Esophagus muscularis mucosa (tissue), 4 donors: ENCODE results near the gene PIP5K1B. TPM values are rescaled to one million over a fixed set of nuclear protein-coding genes. Genes with fewer than 3 reads are reported as not detected.

ENCODE experiments used
- DNase-seq: peaks from one replicate; pipeline ENCODE4 v3.0.0-alpha.2; 2017; ENCODE audit errors: extremely low spot score
- H3K27ac ChIP-seq, 4 donors: fragments of 200-600 bp; sonication (generic); replicated peaks in 1 of 4; 1 replicate in 3 of 4; 2 replicates in 1 of 4; pipeline ENCODE4 v1.5.1; 2016 to 2019; ENCODE audit warnings: mild to moderate bottlenecking in 1 of 4
- H3K27me3 ChIP-seq, 4 donors: fragments of 200-600 bp; sonication (generic); one replicate each; pipeline versions ENCODE4 v1.5.1 to v1.6.0; 2016 to 2019
- H3K36me3 ChIP-seq, 4 donors: fragments of 200-600 bp; sonication (generic); one replicate each; pipeline ENCODE4 v1.5.1; 2016 to 2019
- H3K4me1 ChIP-seq, 4 donors: fragments of 200-600 bp; sonication (generic); one replicate each; pipeline ENCODE4 v1.5.1; 2016 to 2019
- H3K4me3 ChIP-seq, 4 donors: fragments of 200-600 bp; sonication (generic); 1 replicate in 2 of 4; 2 replicates in 2 of 4; pipeline ENCODE4 v1.5.1; 2016 to 2019; ENCODE audit warnings: mild to moderate bottlenecking in 4 of 4, moderate library complexity in 1 of 4
- H3K9me3 ChIP-seq, 4 donors: fragments of 200-600 bp; sonication (generic); 1 replicate in 3 of 4; 2 replicates in 1 of 4; pipeline ENCODE4 v1.5.1; 2016 to 2019
- EP300 ChIP-seq: sonication (generic); formaldehyde crosslinking; IDR thresholded peaks from one replicate; pipeline ENCODE4 v1.6.1; 2017; ENCODE audit warnings: antibody characterized with exemption
- POLR2A ChIP-seq: fragments of 450-650 bp; IDR thresholded peaks from one replicate; pipeline ENCODE4 v1.6.1; 2017; ENCODE audit warnings: antibody characterized with exemption, moderate library complexity, mild to moderate bottlenecking, low read depth
- POLR2AphosphoS5 ChIP-seq, 2 donors: sonication (generic); formaldehyde crosslinking; IDR thresholded peaks; one replicate each; pipeline ENCODE4 v1.6.1; 2017; ENCODE audit warnings: antibody characterized with exemption in 2 of 2
- WGBS: methylation state at CpG from one replicate; pipeline ENCODE4 v1.1.5; 2018; 5-methylcytosine and 5-hydroxymethylcytosine counted together
- intact Hi-C: fragments of 100-400 bp; cut with DNase I; formaldehyde crosslinking; loops from one replicate; pipeline ENCODE4 v1.15.1; 2023
- total RNA-seq, 4 donors: library from RNA; depleted of rRNA; stranded (reverse); fragments of >200 nt; gene quantifications; one replicate each; pipeline versions ENCODE4 v1.1.0 to v1.2.1, GENCODE V29; 2016
- TF ChIP-seq, protein P1 (sequence below), 3 experiments: fragments of 200-600 bp in 2 of 3; fragments of 450-650 bp in 1 of 3; sonication (generic) in 2 of 3; IDR thresholded peaks; one replicate each; pipeline ENCODE4 v1.5.1; 2017 to 2019; ENCODE audit warnings: antibody characterized with exemption in 3 of 3, mild to moderate bottlenecking in 2 of 3, moderate library complexity in 1 of 3

The PIP5K1B gene
- total RNA-seq, 4 donors from 2014 or later: 0.42 to 1.7 (median 1.2) TPM

- no peaks in the 10 kb centered on the region for H3K36me3 ChIP-seq
- intact Hi-C loops: no loop called here
- no peaks in the 10 kb centered on the region for H3K9me3 ChIP-seq
- TF ChIP-seq EP300 (no peak), POLR2AphosphoS5 (IDR thresholded peaks at IDR 0.05) (no peak), POLR2A (no peak)
- TF ChIP-seq, protein P1, sequence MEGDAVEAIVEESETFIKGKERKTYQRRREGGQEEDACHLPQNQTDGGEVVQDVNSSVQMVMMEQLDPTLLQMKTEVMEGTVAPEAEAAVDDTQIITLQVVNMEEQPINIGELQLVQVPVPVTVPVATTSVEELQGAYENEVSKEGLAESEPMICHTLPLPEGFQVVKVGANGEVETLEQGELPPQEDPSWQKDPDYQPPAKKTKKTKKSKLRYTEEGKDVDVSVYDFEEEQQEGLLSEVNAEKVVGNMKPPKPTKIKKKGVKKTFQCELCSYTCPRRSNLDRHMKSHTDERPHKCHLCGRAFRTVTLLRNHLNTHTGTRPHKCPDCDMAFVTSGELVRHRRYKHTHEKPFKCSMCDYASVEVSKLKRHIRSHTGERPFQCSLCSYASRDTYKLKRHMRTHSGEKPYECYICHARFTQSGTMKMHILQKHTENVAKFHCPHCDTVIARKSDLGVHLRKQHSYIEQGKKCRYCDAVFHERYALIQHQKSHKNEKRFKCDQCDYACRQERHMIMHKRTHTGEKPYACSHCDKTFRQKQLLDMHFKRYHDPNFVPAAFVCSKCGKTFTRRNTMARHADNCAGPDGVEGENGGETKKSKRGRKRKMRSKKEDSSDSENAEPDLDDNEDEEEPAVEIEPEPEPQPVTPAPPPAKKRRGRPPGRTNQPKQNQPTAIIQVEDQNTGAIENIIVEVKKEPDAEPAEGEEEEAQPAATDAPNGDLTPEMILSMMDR (IDR thresholded peaks at IDR 0.05): no peak
- 73% methylated on average over 4 of the region's 4 CpGs for whole genome bisulfite sequencing
- H3K4me3 ChIP-seq: no peak overlapping the region
- H3K27ac ChIP-seq: no peak overlapping the region
- no peaks in the 10 kb centered on the region for H3K27me3 ChIP-seq
- DNase-seq: no peak
- peaks cover 0 to 4% (median 0%) of the 10 kb centered on the region in 4 donors for H3K4me1 ChIP-seq
These were observed 35.5 kb downstream of the PIP5K1B start for GRCh38 chr9:68740561-68740960.

DNA sequence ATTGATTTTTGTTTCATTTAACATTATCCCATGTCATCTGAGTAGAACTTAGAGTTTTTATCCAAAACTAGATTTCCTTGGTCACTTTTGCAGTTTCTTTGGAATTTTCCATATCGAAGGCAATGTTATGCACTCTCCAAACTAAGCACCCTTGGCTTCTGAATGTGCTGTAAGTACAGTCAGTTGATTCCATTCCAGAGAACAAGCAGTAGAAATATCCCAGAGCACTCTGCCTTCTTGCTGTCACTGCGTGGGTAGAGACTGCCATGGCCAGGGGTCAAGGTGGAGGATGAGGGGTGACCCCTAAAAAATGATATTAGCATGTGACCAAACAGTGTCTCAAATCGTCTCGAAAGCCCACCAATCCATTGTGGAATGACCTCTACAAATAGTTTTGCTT lies 36.2 kb downstream of the PIP5K1B start:
- no peak for TF ChIP-seq POLR2AphosphoS5 (IDR thresholded peaks at IDR 0.05)
- TF ChIP-seq, protein P1 (IDR thresholded peaks at IDR 0.05): no peak
- TF ChIP-seq POLR2A: no peak
- no peak for TF ChIP-seq EP300
- no peak overlapping the region for H3K27ac ChIP-seq
- no peaks in the 10 kb centered on the region for H3K9me3 ChIP-seq
- WGBS: 82% methylated on average over 4 of the region's 4 CpGs
- no peak for DNase-seq
- intact Hi-C loops: no loop called here
- H3K27me3 ChIP-seq: no peaks in the 10 kb centered on the region
- no peak overlapping the region for H3K4me3 ChIP-seq
- no peaks in the 10 kb centered on the region for H3K36me3 ChIP-seq
- H3K4me1 ChIP-seq: peaks cover 0 to 4% (median 0%) of the 10 kb centered on the region in 4 donors

DNA sequence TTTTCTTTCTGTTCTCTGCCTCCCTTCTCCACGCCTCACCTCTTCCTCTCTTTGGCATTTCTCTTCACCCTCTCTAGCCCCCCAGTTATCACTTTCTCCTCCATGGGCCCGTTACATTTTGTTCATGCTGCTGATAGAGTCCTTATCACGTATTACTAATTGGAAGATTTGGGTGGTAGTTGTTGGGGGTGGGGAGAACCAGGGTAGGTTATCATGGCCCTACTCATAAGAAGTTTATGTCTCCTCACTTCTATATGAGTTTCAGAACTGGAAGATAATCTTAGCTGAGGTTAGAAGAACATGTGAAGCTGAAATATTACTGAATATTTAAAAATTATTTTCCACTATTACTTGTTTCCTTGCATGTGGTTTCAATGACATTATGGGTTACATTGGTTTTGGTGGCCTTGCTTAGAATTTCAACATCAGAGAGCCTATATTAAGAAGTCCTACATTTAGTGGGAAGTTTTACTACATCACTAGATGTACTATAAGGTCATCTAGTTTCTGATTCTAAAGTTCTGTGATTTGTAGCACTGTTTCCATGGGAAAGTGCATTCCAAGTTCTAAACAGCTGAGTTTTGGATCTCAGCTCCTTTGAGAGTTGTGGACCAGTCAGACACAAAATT lies 36.8 kb downstream of the PIP5K1B start:
- no peak for DNase-seq
- Histone ChIP-seq H3K4me3 (no peak overlapping the region), H3K9me3 (no peaks in the 10 kb centered on the region), H3K36me3 (no peaks in the 10 kb centered on the region), H3K27me3 (no peaks in the 10 kb centered on the region), H3K27ac (no peak overlapping the region), H3K4me1 (peaks cover 0 to 4% (median 0%) of the 10 kb centered on the region in 4 donors)
- intact Hi-C loops: no loop called here
- WGBS: 80% methylated on average over 3 of the region's 3 CpGs
- TF ChIP-seq, protein P1 (IDR thresholded peaks at IDR 0.05): no peak
- TF ChIP-seq POLR2AphosphoS5 (IDR thresholded peaks at IDR 0.05) (no peak), POLR2A (no peak), EP300 (no peak)

- DNase-seq: no peak
- no peak overlapping the region for H3K27ac ChIP-seq
- no peaks in the 10 kb centered on the region for H3K9me3 ChIP-seq
- H3K27me3 ChIP-seq: no peaks in the 10 kb centered on the region
- H3K4me3 ChIP-seq: no peak overlapping the region
- TF ChIP-seq EP300 (no peak), POLR2AphosphoS5 (IDR thresholded peaks at IDR 0.05) (no peak), POLR2A (no peak)
- TF ChIP-seq, protein P1 (IDR thresholded peaks at IDR 0.05): no peak
- H3K4me1 ChIP-seq: peaks cover 0 to 4% (median 0%) of the 10 kb centered on the region in 4 donors
- intact Hi-C loops: no loop called here
- no peaks in the 10 kb centered on the region for H3K36me3 ChIP-seq
- WGBS: 89% methylated on average over 2 of the region's 2 CpGs
These were observed 37.3 kb downstream of the PIP5K1B start for GRCh38 chr9:68742333-68742730.

- Histone ChIP-seq H3K36me3 (no peaks in the 10 kb centered on the region), H3K9me3 (no peaks in the 10 kb centered on the region), H3K4me1 (peaks cover 0 to 4% (median 0%) of the 10 kb centered on the region in 4 donors), H3K4me3 (no peak overlapping the region), H3K27me3 (no peaks in the 10 kb centered on the region), H3K27ac (no peak overlapping the region)
- intact Hi-C loops: no loop called here
- TF ChIP-seq POLR2AphosphoS5 (IDR thresholded peaks at IDR 0.05): no peak
- no peak for TF ChIP-seq POLR2A
- no peak for TF ChIP-seq EP300
- TF ChIP-seq, protein P1 (IDR thresholded peaks at IDR 0.05): no peak
- 77% methylated on average over 1 of the region's 1 CpG for WGBS
- DNase-seq: no peak
These were observed 39.4 kb downstream of the PIP5K1B start for GRCh38 chr9:68744426-68744825.
